ENCODE results near the gene NEU2.

The NEU2 gene

GRCh38 chr2:233081731-233082221 lies 49.3 kb downstream of the NEU2 start:
- TF ChIP-seq EP300 (IDR thresholded peaks at IDR 0.05; ENCODE audit: borderline replicate concordance) (no peak), CREB1 (IDR thresholded peaks at IDR 0.05; ENCODE audit: low read depth) (no peak), EGR1 (IDR thresholded peaks at IDR 0.05) (no peak), REST (IDR thresholded peaks at IDR 0.05; ENCODE audit: low read depth) (no peak), ZBTB7A (IDR thresholded peaks at IDR 0.05; ENCODE audit: low read depth) (no peak), YY1 (IDR thresholded peaks at IDR 0.05; ENCODE audit: low read depth) (no peak), NFIC (IDR thresholded peaks at IDR 0.05) (no peak)

GRCh38 chr2:233082222-233082930 lies 49.9 kb downstream of the NEU2 start:
- TF ChIP-seq TAF1 (IDR thresholded peaks at IDR 0.05; ENCODE audit: low read depth) (no peak), NFIC (IDR thresholded peaks at IDR 0.05) (no peak), EGR1 (IDR thresholded peaks at IDR 0.05) (no peak), EP300 (IDR thresholded peaks at IDR 0.05; ENCODE audit: borderline replicate concordance) (no peak), MAX (IDR thresholded peaks at IDR 0.05) (no peak), TEAD4 (IDR thresholded peaks at IDR 0.05) (no peak), YY1 (IDR thresholded peaks at IDR 0.05; ENCODE audit: low read depth) (no peak), FOXM1 (IDR thresholded peaks at IDR 0.05; ENCODE audit: borderline replicate concordance, low read depth) (no peak), USF1 (IDR thresholded peaks at IDR 0.05) (no peak)

- no peak for TF ChIP-seq NFIC (IDR thresholded peaks at IDR 0.05)
- no peak for TF ChIP-seq EP300 (IDR thresholded peaks at IDR 0.05; ENCODE audit: borderline replicate concordance)
- no peak for TF ChIP-seq CEBPB (IDR thresholded peaks at IDR 0.05)
- TF ChIP-seq RAD21 (IDR thresholded peaks at IDR 0.05; ENCODE audit: low read depth): no peak
- TF ChIP-seq MAX (IDR thresholded peaks at IDR 0.05): no peak
- no peak for TF ChIP-seq YY1 (IDR thresholded peaks at IDR 0.05; ENCODE audit: low read depth)
- TF ChIP-seq CREB1 (IDR thresholded peaks at IDR 0.05; ENCODE audit: low read depth): no peak
- TF ChIP-seq TCF12 (IDR thresholded peaks at IDR 0.05; ENCODE audit: low read depth): no peak
- TF ChIP-seq TEAD4 (IDR thresholded peaks at IDR 0.05): no peak
- no peak for TF ChIP-seq TAF1 (IDR thresholded peaks at IDR 0.05; ENCODE audit: low read depth)
- TF ChIP-seq ZBTB7A (IDR thresholded peaks at IDR 0.05; ENCODE audit: low read depth): no peak
- no peak for TF ChIP-seq FOXM1 (IDR thresholded peaks at IDR 0.05; ENCODE audit: borderline replicate concordance, low read depth)
Measured at GRCh38 chr2:233082931-233083755, 50.7 kb downstream of the NEU2 start.

- TF ChIP-seq EP300 (IDR thresholded peaks at IDR 0.05; ENCODE audit: borderline replicate concordance) (no peak), TEAD4 (IDR thresholded peaks at IDR 0.05) (no peak), MAX (IDR thresholded peaks at IDR 0.05) (no peak), RAD21 (IDR thresholded peaks at IDR 0.05; ENCODE audit: low read depth) (no peak), FOXM1 (IDR thresholded peaks at IDR 0.05; ENCODE audit: borderline replicate concordance, low read depth) (no peak), EGR1 (IDR thresholded peaks at IDR 0.05) (no peak), ZBTB7A (IDR thresholded peaks at IDR 0.05; ENCODE audit: low read depth) (no peak), CEBPB (IDR thresholded peaks at IDR 0.05) (no peak), TAF1 (IDR thresholded peaks at IDR 0.05; ENCODE audit: low read depth) (no peak), NFIC (IDR thresholded peaks at IDR 0.05) (no peak), USF1 (IDR thresholded peaks at IDR 0.05) (no peak), CREB1 (IDR thresholded peaks at IDR 0.05; ENCODE audit: low read depth) (no peak), TCF12 (IDR thresholded peaks at IDR 0.05; ENCODE audit: low read depth) (no peak), REST (IDR thresholded peaks at IDR 0.05; ENCODE audit: low read depth) (no peak), YY1 (IDR thresholded peaks at IDR 0.05; ENCODE audit: low read depth) (no peak)
Measured at GRCh38 chr2:233083782-233084181, 51.3 kb downstream of the NEU2 start.

GRCh38 chr2:233084488-233084887 lies 52.0 kb downstream of the NEU2 start:
- TF ChIP-seq TEAD4 (IDR thresholded peaks at IDR 0.05) (no peak), NFIC (IDR thresholded peaks at IDR 0.05) (no peak), EP300 (IDR thresholded peaks at IDR 0.05; ENCODE audit: borderline replicate concordance) (no peak), RAD21 (IDR thresholded peaks at IDR 0.05; ENCODE audit: low read depth) (no peak), TAF1 (IDR thresholded peaks at IDR 0.05; ENCODE audit: low read depth) (no peak), CREB1 (IDR thresholded peaks at IDR 0.05; ENCODE audit: low read depth) (no peak), USF1 (IDR thresholded peaks at IDR 0.05) (no peak), EGR1 (IDR thresholded peaks at IDR 0.05) (no peak)
